ENCODE measurements around the gene ITGA11.

GRCh38 chr15:68382286-68383007, 49.5 kb downstream of the ITGA11 start:
- TF ChIP-seq CTCF (conservative IDR thresholded peaks at IDR 0.05; ENCODE audit: low read depth, low read length) (no peak), EZH2 (IDR thresholded peaks at IDR 0.05; ENCODE audit: low read length, unreplicated experiment) (no peak), EZH2phosphoT487 (IDR thresholded peaks at IDR 0.05; ENCODE audit: borderline replicate concordance, low read length) (no peak)

Measured in PC-3 (cell line).